NCI-H1105 (cell line): ENCODE data around the gene SEC24B.

ENCODE experiments used
- DNase-seq: peaks from one replicate; lab custom pipeline; 2025; lab: John Stamatoyannopoulos, UW

SEC24B gene

DNA sequence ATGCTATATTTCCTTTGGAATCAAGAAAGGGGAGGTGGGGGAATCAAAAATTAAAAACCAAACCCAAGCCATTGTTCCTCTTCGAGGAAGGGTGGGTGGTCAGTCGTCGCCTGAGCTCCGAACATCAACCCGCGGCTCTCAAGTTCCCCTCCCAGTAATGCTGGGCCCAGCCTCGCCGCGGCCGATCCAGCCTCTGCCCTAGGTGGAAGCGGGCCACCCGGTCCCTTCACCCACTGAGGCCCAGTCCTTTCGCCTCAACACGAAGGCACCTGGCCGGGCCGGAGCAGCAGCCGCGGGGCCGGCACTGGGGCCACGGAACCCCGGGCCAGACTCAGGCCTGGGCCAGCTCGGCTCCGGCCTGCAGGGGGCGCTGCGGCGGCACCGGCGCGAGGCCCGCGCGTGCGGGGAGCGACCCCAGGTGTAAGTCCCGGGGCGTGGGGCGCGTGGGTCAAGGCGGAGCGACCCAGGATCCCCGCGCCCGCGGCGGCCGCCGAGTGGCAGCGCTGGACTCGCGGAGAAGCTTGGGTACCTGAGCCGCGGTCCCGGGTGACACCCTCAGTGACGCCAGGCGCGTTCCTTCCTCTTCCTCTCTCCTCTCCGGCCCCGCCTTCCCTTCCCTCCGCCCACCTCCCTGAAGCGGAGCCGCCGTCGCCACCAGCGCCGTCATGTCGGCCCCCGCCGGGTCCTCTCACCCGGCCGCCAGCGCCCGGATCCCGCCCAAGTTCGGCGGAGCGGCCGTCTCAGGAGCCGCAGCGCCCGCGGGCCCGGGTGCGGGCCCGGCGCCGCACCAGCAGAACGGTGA is at the start of gene SEC24B:
Gene SEC24B, plus strand, starts transcription at position 611 of the 802 bp plus-strand sequence. Its CDS starts 55 bp downstream, at position 666.
- DNase-seq, result peak; percentile 30

DNA sequence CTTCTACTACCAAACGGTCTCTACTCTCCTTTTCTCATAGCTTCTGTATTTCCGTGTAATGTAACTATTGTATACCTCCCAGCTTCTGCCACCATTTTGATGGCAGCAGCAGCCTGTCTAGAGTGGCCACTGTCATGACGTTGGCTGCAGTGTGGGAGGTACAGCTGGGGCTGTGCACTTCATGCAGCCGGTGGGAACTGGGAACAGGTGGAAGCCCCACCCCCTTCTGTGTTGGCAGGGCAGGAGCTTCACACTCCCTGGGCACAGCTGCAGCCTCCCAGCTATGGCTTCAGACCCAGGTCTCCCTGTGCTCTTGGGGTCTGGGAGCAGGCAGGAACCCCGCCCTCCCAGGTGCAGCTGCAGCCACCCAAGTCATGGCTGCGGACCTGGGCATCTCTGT is 49.8 kb upstream of the SEC24B start:
- no peak for DNase-seq

DNA sequence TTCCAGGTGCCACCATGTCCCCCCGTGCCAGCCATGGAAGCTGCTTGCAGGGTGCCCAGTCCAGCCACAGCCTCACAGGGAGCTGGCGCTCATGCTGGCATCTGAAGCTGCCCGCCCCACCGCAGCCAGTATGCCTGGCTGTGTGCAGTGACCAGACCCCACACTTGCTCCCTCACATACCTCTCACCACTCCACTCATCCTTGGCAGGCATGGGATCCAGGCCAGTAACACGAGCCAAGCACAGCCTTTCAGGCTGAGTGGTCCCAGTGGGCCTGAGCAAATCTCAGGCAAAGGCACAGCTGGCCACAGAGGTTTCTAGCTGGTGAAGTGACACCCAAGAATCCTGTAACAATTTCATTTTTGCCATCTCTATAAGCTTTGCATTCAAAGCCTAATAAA is 48.4 kb upstream of the SEC24B start:
- DNase-seq, result no peak

DNA sequence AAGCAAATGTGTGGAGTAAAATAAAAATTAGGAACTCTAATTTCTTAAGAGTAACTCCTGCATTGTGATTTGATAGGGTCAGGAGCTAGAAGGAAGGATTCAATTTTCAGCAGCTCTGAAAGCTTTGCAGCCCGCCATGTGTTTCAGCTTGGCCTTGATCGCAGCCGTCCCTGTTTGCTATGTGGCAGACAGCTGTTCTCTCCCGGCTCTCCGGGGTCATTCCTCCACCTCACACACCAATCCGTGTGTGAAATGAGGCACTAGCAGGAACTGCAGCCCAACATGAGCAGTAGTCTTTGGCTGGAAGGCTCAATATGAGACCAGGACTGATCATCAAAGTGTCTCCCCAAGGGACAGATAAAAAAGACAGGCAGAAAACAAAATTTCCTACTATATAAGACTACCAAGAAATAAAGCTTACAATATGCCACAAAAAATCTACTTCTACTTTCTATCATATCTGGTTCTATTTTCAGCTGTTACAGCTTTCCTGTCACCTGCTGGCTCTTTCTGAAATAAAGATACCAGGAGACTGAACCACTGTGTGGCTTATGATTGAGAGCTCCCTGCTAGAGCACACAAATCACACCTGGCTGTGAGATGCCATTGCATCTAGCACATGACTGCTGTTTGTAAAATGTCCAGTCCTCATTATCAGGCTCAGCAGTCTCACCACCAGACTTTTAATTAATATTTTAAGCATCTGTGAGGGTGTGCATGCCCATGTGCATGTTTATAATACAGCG is 44.1 kb upstream of the SEC24B start:
- DNase-seq, result no peak

DNA sequence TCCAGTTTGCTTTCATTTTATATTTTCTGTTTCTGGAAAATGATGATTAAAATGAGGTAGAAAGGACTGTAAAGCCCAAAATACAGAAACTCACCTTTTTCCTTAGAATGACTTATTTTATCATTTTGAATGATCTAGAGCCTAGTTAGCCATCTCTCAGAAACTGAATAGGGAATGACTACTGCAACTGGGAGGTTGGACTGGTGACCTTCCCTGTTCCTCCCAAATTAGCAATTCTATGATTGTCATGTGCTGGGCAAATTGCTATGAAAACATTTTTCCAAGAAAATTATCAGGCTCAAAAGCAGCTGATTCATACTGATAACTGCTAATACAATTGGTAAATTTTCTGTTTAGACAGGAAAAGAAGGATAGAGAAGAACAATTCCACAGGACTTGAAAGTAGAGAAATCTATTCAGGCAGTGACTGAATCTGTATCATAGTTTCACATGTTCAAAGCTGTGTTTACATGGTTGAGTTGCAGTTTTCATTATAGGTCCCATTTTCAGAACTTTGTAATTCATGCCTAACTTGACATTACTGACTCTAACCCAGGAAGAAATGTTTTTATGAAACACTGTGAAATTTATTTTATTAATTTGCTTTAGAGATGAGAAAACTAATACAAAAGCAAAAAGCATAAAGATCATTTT is 43.4 kb upstream of the SEC24B start:
- no peak for DNase-seq

DNA sequence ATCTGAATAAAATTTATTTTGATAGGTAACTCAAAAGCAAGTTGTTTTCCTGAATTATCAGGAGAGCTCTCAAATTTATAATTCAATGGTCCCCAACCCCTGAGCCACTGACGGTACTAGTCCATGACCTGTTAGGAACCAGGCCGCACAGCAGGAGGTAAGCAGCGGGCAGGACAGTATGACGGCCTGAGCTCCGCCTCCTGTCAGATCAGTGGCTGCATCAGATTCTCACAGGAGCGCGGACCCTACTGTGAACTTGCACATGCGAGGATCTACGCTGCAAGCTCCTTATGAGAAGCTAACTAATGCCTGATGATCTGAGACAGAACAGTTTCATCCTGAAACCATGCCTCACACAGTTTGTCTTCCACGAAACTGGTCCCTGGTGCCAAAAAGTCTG is 37.9 kb upstream of the SEC24B start:
- DNase-seq, result no peak

DNA sequence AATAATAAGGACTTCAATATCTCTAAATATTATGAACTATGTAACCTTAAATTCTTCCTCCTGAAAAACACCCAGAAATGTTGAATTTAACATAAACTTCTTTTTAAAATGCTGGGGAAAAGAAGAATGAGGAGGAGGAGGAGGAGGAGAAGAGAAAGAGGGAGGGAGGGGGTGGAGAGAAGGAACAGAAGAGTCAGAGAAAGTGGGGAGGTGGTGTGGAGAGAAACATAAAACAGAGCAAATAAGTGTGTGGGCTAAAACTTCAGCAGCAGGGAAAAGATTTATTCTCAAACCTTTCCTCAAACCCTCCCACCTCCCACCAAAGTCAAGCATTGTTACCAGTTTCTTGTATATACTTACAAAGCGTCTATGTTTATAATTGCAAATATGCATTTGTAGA is 34.7 kb upstream of the SEC24B start:
- DNase-seq, result no peak

DNA sequence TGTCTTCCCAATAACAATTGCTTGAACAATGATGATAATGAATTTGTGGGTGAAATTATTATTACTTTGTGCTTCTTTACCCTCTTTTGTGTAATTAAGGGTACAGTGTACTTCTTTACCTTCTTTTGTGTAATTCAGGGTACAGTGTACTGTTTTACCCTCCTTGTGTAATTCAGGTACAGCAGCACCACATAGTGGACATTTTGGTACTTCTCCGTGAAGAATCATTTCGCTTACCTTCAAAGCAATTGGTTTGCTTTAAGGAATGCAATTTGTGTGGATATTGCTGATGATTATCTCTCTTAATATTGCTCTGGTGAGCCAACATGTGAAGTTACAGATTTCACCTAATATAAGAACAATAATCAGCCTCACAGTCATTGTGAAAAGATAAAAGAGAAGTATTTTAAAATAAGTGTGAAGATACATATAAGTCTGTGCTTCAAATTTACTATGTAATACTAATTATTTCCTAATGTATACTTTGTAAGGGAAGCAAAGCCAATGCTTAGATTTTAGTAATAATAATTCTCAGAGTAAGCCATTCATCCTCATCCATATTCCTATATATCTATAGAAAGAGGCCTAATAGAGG is 27.2 kb upstream of the SEC24B start:
- DNase-seq, result peak; percentile 7

DNA sequence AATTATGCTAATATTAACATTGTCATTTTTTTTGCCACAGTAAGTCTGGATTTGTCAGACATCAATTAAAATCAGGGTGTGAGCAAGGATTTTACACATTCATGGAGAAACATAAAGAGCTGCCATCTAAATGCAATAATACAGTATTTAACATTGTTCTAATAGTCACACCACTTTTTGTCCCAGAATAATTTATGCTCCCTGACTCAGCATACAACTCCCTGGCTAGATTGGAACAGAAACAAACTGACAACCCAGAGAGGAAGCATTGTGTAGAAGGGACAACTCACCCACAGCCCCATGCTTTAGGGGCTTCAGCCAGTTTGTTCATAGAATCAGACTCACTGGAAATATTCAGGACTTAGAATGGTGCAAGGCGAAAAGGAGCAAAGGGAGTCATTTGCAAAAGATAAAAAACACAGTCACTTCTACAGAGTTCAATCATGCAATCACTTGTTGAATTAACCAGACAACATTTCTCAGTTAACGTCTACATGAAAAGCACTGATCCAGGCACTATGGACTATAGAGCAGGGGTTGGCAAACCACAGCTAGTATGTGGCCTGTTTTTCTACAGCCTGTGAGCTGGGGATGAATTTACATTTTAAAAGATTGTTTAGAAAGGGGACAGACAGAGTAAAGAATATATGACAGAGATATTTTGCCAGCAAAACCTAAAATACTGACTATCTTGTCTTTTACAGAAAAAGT is 26.4 kb upstream of the SEC24B start:
- DNase-seq, result no peak

DNA sequence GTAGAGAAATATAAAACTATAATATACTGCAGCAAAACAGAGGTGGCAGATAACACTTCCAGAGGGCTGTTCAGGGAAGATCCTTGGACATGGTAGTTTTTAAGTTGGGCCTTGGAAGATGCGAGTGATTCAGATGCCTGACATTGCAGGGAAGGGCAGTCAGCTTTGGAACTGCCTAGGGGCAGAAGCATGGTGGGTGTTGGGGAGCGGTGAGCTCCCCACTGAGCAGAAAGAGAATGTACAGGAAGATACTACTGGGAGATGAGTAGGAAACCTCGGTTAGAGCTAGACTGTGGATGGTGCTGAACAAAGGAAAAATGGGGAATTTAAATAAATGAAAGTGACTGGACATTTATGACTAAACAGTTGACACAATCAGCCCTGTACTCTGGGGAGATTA is 24.9 kb upstream of the SEC24B start:
- DNase-seq, result no peak

DNA sequence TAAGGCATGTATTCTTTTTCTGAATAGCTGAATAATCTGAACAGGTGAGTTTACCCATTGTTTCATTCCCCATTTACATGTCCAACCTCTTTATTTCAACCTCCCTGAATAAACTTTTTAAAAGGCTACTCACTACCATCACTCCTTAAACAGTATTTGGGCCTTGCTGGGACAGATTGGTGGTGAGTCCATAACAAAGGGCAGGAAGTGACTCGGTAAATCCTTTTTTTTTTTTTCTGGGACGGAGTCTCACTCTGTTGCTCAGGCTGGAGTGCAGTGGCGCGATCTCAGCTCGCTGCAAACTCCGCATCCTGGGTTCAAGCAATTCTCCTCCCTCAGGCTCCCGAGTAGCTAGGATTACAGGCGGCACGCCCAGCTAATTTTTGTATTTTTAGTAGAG is 23.4 kb upstream of the SEC24B start:
- DNase-seq, result no peak

DNA sequence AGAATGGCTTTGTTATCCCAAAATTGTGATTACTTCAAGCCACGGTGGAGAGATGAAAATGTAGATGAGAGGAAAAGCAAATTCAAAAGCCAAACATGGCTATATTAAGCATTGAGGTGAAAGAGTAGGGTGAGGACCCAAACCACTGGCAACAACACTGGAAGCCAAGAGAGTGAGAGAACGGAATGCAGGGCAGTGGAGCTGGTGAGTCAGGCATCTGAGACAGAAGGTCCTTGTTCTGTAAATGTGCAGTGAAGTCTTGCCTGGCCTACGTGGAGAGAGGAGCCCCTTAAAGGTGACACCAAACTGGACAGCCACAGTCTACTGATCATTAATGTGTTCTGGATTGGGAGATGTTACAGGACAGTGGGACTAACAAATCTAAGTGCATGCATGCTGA is 22.8 kb upstream of the SEC24B start:
- DNase-seq, result no peak

DNA sequence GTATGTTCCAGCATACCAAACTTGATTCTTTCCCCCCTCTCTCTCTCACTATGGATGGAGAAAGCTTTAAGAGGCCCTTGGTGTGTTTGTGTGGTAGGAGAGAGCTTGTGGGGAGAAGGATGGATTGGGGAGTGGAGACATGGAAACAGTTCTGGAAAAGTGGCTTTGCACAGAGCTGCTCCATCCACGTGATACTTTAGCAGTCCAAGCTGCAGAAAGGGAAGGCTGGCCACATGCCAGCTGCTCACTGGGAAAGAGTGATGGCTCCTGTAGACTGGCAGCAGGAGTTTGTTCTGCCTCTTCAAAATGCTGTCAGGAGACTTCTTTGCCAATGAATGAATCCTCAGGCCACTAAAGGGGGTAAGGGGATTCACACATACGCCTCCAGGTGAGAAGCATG is 21.7 kb upstream of the SEC24B start:
- DNase-seq, result peak; percentile 20

DNA sequence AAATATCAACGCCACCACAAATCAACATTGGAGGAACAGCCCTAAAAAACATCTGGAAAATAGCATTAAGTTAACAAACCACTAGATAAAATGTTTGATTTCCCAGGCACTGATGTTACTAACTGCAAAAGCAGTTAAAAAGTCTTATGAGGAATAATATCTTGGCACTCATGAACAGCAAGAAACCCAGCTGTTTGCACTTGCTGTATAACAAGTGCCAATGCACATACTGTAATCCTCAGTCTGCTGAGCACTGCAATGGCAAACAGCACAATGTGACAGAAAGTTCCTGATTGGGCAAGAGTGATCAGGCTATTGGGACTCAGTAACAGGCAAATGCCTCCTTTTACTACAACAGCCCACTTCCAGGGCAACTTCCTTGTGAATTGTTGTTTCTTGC is 20.8 kb upstream of the SEC24B start:
- DNase-seq, result no peak

DNA sequence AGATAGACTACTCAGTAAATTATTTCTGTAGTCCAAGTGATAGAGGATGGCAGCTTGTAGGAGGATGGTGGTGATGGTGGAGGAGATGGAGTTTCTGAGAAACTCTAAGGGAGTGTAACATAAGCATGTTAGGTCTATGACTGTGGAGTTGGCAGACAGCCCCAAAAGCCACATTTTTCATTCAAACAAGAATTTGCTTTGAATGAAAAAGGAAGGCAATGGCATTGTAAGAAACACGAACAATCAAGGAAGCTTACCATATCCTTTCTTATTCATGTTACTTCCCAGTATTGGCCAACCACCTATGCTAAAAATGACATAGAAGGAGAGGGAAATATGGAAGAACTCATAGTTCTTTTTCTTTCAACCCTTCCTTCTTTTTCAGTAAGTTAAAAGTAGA is 18.7 kb upstream of the SEC24B start:
- no peak for DNase-seq

DNA sequence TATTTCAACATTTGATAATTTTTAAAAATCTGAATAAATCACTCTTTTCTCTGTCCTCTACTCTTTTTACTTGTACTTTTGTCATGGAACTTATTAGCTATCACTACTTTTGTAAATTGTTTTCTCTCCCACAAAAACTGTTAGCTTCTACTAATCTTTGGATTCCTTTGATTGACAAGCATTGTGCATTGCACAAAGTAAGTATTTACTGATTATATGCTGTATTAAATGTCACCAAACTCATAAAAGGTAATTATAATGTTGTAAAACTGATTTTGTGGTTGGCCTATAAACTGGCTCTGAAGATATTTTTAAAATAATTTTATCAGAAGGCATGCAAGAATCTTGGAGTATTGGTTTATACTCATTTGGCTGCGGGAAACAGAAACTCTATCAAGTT is 15.0 kb upstream of the SEC24B start:
- DNase-seq, result no peak

DNA sequence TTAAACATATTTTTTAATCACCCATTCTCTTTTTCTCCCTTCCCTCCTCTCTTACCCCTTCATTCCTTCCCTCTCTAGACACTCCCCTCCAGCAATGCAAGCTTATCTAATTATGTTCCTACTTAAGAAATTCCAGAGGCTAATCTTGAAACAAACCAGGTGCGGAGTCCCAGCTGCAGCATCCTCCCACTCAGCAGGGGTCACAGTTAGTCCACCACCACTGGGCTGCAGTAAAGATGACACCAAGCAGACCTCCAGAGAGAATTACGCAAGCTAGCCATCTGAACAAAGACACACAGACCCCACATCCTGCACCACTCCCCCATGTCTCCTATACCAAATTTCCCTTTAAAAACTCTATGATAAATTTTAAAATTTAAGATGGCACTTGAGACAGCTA is 13.9 kb upstream of the SEC24B start:
- no peak for DNase-seq

DNA sequence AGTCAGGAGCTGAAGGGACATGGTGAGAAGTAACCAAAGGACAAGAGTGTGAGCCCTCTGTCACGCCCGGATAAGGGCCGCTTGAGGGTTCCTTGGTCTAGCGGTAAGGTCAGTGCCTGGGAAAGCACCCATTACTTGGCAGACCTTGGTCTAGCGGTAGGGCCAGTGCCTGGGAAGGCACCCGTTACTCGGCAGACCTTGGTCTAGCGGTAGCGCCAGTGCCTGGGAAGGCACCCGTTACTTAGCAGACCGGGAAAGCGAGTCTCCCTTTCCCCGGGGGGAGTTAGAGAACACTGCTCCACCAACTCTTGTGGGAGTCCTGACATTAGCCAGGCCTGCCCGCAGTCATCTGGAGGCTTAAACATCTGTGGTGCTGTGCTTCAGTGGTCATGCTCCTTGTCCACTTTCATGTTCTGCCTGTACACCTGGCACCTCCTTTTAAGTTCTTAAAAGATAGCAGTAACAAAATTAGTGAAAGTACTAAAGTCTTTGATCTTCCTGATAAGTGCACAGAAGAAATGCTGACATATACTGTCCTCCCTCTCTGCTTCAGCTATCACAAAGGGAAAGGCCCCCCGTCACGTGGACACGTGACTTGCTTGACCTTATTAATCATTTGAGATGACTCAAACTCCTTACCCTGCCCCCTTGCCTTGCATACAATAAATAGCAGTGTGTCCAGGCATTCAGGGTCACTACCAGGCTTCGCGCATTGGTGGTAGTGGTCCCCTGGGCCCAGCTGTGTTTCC is 9.3 kb upstream of the SEC24B start:
- no peak for DNase-seq

DNA sequence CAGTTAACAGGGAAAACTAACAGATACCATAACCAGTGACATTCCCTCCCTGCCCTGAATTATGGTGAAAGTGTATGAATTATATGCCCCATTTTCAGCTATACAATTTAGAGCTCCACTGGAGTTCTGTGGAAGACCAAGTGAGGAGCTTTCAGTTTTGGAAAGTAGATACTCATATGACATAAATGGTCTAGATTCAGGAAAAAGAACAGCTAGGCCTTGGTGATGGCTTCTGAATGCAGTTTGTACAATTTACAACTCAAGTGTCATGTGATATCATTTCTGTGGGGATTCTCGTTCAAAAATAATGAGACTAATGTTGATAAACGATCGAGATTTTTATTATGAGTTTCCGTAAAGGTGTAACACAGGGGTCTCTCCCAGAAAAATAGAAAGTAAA is 8.2 kb upstream of the SEC24B start:
- no peak for DNase-seq

DNA sequence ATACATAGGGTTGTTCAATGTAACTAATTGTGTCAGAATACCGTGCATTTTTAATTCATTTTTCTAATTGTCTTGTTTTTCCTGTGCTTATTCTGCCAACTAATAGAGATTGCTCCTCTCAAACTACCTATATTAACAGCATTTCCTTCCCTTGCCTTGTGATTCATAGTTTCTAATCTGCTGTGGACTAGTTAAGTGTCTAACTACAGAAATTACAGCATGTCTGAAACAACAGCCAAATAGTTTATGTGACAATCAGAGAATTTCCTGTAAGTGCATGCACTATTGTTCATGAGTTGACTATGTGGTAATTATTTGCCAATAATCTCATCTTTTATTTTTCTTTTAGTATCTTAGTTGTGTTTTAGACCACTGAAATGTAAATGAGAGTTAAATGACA is 4.1 kb upstream of the SEC24B start:
- DNase-seq, result no peak

DNA sequence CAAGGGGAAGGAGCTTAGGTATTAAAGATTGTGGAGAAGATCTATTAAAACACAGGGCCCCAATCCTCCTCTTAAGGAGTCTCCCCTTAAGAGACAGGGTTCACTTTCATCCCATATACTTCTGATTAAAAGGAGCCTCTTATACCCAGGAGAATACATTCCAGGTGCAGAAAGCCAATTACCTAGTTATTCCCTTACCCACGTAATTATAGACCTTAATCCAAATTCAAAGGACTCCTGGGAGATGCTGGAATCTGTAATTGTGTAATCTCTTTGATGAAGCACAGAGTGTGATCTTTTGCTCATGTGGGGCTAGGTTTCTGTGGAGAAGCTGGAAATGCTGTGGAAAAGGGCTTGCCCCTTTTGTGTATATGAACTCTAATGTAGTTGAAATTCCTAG is 1.4 kb upstream of the SEC24B start:
- DNase-seq, result no peak
